ENCODE data around the gene TRIM47.

TRIM47 gene

GRCh38 chr17:75837899-75838298 lies 40.5 kb downstream of the TRIM47 start:
- no peak for TF ChIP-seq CTCF (conservative IDR thresholded peaks at IDR 0.05; ENCODE audit: control insufficient read depth, insufficient read depth, low read depth, low read length)
- no peak for DNase-seq (ENCODE audit: low read depth)

GRCh38 chr17:75836605-75837004 lies 41.8 kb downstream of the TRIM47 start:
- DNase-seq (ENCODE audit: low read depth): no peak
- H3K4me3 ChIP-seq (ENCODE audit: control insufficient read depth, low read depth, low read length): no peak overlapping the region
- TF ChIP-seq CTCF (conservative IDR thresholded peaks at IDR 0.05; ENCODE audit: control insufficient read depth, insufficient read depth, low read depth, low read length): no peak

More at GRCh38 chr17:75837899-75838298, 40.5 kb downstream of the TRIM47 start:
- no peak overlapping the region for H3K4me3 ChIP-seq (ENCODE audit: control insufficient read depth, low read depth, low read length)

- no peak overlapping the region for H3K4me3 ChIP-seq (ENCODE audit: control insufficient read depth, low read depth, low read length)
- TF ChIP-seq CTCF (conservative IDR thresholded peaks at IDR 0.05; ENCODE audit: control insufficient read depth, insufficient read depth, low read depth, low read length): no peak
- no peak for DNase-seq (ENCODE audit: low read depth)
Measured at GRCh38 chr17:75835654-75835987, 42.8 kb downstream of the TRIM47 start.

- TF ChIP-seq CTCF (conservative IDR thresholded peaks at IDR 0.05; ENCODE audit: control insufficient read depth, insufficient read depth, low read depth, low read length): no peak
- no peak for DNase-seq (ENCODE audit: low read depth)
- no peak overlapping the region for H3K4me3 ChIP-seq (ENCODE audit: control insufficient read depth, low read depth, low read length)
Measured at GRCh38 chr17:75834928-75835653, 43.3 kb downstream of the TRIM47 start.

- H3K4me3 ChIP-seq (ENCODE audit: control insufficient read depth, low read depth, low read length): no peak overlapping the region
- no peak for TF ChIP-seq CTCF (conservative IDR thresholded peaks at IDR 0.05; ENCODE audit: control insufficient read depth, insufficient read depth, low read depth, low read length)
- no peak for DNase-seq (ENCODE audit: low read depth)
Measured at GRCh38 chr17:75834279-75834920, 44.0 kb downstream of the TRIM47 start.

- no peak for TF ChIP-seq CTCF (conservative IDR thresholded peaks at IDR 0.05; ENCODE audit: control insufficient read depth, insufficient read depth, low read depth, low read length)
- no peak for DNase-seq (ENCODE audit: low read depth)
- H3K4me3 ChIP-seq (ENCODE audit: control insufficient read depth, low read depth, low read length): no peak overlapping the region
Measured at GRCh38 chr17:75832652-75833400, 45.6 kb downstream of the TRIM47 start.
